Endothelial cell of umbilical vein (primary cell): ENCODE data around the gene NETO1.

Experiments
- MYC ChIP-seq: IDR thresholded peaks from one replicate; pipeline ENCODE4 v1.6.1; 2011; ENCODE audit warnings: mild to moderate bottlenecking, low read depth, low read length
- POLR2A ChIP-seq: IDR thresholded peaks from 2 replicates; pipeline ENCODE4 v1.6.1; 2012; ENCODE audit warnings: low read depth, mild to moderate bottlenecking, control low read depth, low read length
- POLR2AphosphoS5 ChIP-seq: IDR thresholded peaks from 2 replicates; pipeline ENCODE4 v1.6.1; 2012; ENCODE audit warnings: low read depth, mild to moderate bottlenecking, control low read depth, low read length, moderate library complexity; ENCODE audit not compliant: insufficient read depth
- TF ChIP-seq, protein P1 (sequence below), 2 donors: IDR thresholded peaks; 1 replicate in 1 of 2; 2 replicates in 1 of 2; pipeline ENCODE4 v1.5.1; 2011; ENCODE audit warnings: low read length in 2 of 2, mild to moderate bottlenecking in 2 of 2, moderate library complexity in 2 of 2, control low read depth in 1 of 2, inconsistent platforms in 1 of 2, low read depth in 1 of 2; ENCODE audit not compliant: insufficient read depth in 1 of 2; ENCODE audit errors: extremely low read depth in 1 of 2

DNA sequence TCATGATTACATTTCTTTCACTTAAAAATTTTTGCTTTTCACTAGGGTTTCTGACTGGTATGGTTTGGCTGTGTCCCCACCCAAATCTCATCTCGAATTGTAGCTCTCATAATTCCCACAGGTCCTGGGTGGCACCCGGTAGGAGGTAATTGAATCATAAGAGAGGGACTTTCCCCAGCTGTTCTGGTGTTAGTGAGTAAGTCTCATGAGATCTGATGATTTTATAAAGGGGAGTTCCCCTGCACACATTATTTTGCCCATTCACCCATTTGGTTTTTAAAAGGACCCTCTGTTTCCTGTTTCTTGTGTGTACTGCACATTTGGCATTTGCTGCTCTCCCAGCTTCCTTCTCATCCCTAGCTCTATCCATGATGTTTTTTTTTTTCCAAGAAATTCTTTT is 27.8 kb upstream of the NETO1 start:
- TF ChIP-seq POLR2AphosphoS5 (no peak), POLR2A (no peak), MYC (no peak)
- TF ChIP-seq, protein P1, sequence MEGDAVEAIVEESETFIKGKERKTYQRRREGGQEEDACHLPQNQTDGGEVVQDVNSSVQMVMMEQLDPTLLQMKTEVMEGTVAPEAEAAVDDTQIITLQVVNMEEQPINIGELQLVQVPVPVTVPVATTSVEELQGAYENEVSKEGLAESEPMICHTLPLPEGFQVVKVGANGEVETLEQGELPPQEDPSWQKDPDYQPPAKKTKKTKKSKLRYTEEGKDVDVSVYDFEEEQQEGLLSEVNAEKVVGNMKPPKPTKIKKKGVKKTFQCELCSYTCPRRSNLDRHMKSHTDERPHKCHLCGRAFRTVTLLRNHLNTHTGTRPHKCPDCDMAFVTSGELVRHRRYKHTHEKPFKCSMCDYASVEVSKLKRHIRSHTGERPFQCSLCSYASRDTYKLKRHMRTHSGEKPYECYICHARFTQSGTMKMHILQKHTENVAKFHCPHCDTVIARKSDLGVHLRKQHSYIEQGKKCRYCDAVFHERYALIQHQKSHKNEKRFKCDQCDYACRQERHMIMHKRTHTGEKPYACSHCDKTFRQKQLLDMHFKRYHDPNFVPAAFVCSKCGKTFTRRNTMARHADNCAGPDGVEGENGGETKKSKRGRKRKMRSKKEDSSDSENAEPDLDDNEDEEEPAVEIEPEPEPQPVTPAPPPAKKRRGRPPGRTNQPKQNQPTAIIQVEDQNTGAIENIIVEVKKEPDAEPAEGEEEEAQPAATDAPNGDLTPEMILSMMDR (IDR thresholded peaks at IDR 0.05; ENCODE audit: extremely low read depth in 1 of 2, insufficient read depth in 1 of 2, low read depth in 1 of 2, low read length in 2 of 2) = no peak
